Vagina (tissue), 2 donors: ENCODE data around the gene COX5A.

ENCODE experiments used
- POLR2A ChIP-seq, 2 donors: fragments of 450-650 bp; IDR thresholded peaks; one replicate each; pipeline ENCODE4 v1.6.1; 2017; ENCODE audit warnings: antibody characterized with exemption in 2 of 2, mild to moderate bottlenecking in 2 of 2, moderate library complexity in 2 of 2
- POLR2AphosphoS5 ChIP-seq, 2 donors: sonication (generic); formaldehyde crosslinking; IDR thresholded peaks; one replicate each; pipeline ENCODE4 v1.9.0; 2017; ENCODE audit warnings: antibody characterized with exemption in 2 of 2, mild to moderate bottlenecking in 2 of 2, low read depth in 1 of 2; ENCODE audit not compliant: insufficient read depth in 1 of 2
- TF ChIP-seq, protein P1 (sequence below), 3 experiments: fragments of 450-650 bp in 2 of 3; fragments of 200-600 bp in 1 of 3; sonication (generic) in 1 of 3; IDR thresholded peaks; one replicate each; pipeline ENCODE4 v1.5.1; 2017 to 2019; ENCODE audit warnings: antibody characterized with exemption in 3 of 3, mild to moderate bottlenecking in 2 of 3, moderate library complexity in 2 of 3

DNA sequence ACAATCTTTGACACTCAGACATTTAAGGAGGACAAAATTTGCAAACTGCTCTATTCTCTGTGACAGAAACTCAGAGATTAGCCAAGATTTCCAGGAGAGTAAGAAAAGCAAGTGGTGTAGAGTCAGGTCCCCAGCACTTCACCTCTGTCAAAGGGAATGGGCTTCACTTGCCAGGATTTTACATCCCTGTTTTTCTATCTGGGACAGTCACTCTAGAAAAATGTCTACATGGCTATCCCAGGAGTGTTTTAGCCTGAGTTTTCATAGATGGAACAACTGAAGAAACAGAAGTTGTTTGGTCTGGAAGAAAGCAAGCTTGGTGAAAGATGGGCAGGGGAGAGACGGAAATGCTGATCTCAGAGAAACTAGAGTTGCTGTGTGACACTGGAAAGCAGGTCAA, 34.2 kb downstream of the COX5A start:
- TF ChIP-seq, protein P1, sequence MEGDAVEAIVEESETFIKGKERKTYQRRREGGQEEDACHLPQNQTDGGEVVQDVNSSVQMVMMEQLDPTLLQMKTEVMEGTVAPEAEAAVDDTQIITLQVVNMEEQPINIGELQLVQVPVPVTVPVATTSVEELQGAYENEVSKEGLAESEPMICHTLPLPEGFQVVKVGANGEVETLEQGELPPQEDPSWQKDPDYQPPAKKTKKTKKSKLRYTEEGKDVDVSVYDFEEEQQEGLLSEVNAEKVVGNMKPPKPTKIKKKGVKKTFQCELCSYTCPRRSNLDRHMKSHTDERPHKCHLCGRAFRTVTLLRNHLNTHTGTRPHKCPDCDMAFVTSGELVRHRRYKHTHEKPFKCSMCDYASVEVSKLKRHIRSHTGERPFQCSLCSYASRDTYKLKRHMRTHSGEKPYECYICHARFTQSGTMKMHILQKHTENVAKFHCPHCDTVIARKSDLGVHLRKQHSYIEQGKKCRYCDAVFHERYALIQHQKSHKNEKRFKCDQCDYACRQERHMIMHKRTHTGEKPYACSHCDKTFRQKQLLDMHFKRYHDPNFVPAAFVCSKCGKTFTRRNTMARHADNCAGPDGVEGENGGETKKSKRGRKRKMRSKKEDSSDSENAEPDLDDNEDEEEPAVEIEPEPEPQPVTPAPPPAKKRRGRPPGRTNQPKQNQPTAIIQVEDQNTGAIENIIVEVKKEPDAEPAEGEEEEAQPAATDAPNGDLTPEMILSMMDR (IDR thresholded peaks at IDR 0.05), result no peak
- no peak for TF ChIP-seq POLR2A (IDR thresholded peaks at IDR 0.05)
- no peak for TF ChIP-seq POLR2AphosphoS5 (IDR thresholded peaks at IDR 0.05; ENCODE audit: insufficient read depth in 1 of 2, low read depth in 1 of 2)
